Measurements from ENCODE around the gene ABHD17C. TPM values are rescaled to one million over a fixed set of nuclear protein-coding genes. Genes with fewer than 3 reads are reported as not detected.
"Not testable (repeated sequence)": the region's sequence is repeated elsewhere in the genome, so short reads cannot be mapped to it uniquely, and the experiment has no call there.

The ABHD17C gene
- polyA plus RNA-seq (11.8 to 27.8 TPM (median 23.3 TPM) in 3 replicates), polyA minus RNA-seq (24.4 to 26.1 TPM (median 25.7 TPM) in 3 replicates)
- polyA plus RNA-seq (2011; ENCODE audit: low read depth) = 10.0 TPM
- polyA plus RNA-seq (2011; cell fraction: cytosol; rRNA removed) = 14.5 and 22.5 TPM in 2 replicates
- polyA plus RNA-seq (2011; cell fraction: nucleus; rRNA removed) = 19.9 and 20.5 TPM in 2 replicates
- 14.6 and 35.5 TPM in 2 replicates for polyA plus RNA-seq (2012; ENCODE audit: low replicate concordance)
- polyA minus RNA-seq (2011; cell fraction: cytosol; rRNA and poly(A)+ RNA removed) = 18.4 TPM
- 12.3 and 17.6 TPM in 2 replicates for polyA minus RNA-seq (2011; cell fraction: nucleus; rRNA and poly(A)+ RNA removed)

DNA sequence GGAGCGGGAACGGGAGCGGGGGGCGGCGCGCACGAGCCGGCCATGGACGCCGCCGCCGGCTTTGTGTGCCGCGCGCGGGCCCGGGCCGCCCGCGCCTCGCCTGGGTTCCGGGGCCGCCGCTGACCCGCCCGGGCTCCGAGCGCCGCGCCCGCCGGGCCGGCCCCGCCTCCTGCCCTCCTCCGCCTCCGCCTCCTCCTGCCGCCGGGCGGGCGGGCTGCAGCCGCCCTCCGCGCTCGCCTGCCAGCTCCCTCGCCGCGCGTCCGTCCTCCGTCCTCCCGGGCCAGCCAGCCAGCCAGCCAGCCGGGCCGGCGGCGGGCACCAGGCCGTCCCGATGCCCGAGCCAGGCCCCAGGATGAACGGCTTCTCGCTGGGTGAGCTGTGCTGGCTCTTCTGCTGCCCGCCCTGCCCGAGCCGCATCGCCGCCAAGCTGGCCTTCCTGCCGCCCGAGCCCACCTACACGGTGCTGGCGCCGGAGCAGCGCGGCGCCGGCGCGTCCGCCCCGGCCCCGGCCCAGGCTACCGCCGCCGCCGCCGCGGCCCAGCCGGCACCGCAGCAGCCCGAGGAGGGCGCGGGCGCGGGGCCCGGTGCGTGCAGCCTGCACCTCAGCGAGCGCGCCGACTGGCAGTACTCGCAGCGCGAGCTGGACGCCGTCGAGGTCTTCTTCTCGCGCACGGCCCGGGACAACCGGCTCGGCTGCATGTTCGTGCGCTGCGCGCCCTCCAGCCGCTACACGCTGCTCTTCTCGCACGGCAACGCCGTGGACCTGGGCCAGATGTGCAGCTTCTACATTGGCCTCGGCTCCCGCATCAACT lies at the start of gene ABHD17C:
Gene ABHD17C, plus strand, starts transcription at position 212 of the 812 bp plus-strand sequence. Its CDS starts 120 bp downstream, at position 332.
- Histone ChIP-seq H3K9ac (ENCODE audit: control insufficient read depth, extremely low read depth, insufficient read depth, low read length) (peak within 1 kb of the TSS; percentile 84), H3K4me3 (ENCODE audit: control insufficient read depth in 2 of 3, extremely low read depth in 1 of 3, insufficient read depth in 2 of 3, low read depth in 1 of 3, low read length in 3 of 3) (peak within 1 kb of the TSS; percentile 84 to 89 (median 85)), H3K79me2 (ENCODE audit: control insufficient read depth, insufficient read depth, low read length) (peaks cover 46% of the 10 kb centered on the region), H3K27me3 (ENCODE audit: control insufficient read depth, extremely low read depth, insufficient read depth, low read length) (no peaks in the 10 kb centered on the region), H3K27ac (ENCODE audit: control insufficient read depth, insufficient read depth, low read length) (peak within 1 kb of the TSS; percentile 76), H4K20me1 (ENCODE audit: control insufficient read depth, extremely low read depth, insufficient read depth, low read length) (peaks cover 4% of the 10 kb centered on the region), H3K36me3 (ENCODE audit: control insufficient read depth in 2 of 2, extremely low read depth in 1 of 2, insufficient read depth in 2 of 2, low read length in 2 of 2) (peaks cover 0 to 12% of the 10 kb centered on the region in 2 experiments), H3K4me2 (ENCODE audit: control insufficient read depth, extremely low read depth, insufficient read depth, low read depth, low read length) (peak within 1 kb of the TSS; percentile 96), H3K9me1 (ENCODE audit: control insufficient read depth, extremely low read depth, insufficient read depth, low read length) (no peaks in the 10 kb centered on the region), H3K4me1 (ENCODE audit: control insufficient read depth, extremely low read depth, insufficient read depth, low read length) (peaks cover 31% of the 10 kb centered on the region), H3K9me3 (ENCODE audit: control insufficient read depth, low read depth, low read length) (no peaks in the 10 kb centered on the region), H2AFZ (ENCODE audit: control insufficient read depth, low read length) (peak within 1 kb of the TSS; percentile 79)
- TF ChIP-seq, protein P1, sequence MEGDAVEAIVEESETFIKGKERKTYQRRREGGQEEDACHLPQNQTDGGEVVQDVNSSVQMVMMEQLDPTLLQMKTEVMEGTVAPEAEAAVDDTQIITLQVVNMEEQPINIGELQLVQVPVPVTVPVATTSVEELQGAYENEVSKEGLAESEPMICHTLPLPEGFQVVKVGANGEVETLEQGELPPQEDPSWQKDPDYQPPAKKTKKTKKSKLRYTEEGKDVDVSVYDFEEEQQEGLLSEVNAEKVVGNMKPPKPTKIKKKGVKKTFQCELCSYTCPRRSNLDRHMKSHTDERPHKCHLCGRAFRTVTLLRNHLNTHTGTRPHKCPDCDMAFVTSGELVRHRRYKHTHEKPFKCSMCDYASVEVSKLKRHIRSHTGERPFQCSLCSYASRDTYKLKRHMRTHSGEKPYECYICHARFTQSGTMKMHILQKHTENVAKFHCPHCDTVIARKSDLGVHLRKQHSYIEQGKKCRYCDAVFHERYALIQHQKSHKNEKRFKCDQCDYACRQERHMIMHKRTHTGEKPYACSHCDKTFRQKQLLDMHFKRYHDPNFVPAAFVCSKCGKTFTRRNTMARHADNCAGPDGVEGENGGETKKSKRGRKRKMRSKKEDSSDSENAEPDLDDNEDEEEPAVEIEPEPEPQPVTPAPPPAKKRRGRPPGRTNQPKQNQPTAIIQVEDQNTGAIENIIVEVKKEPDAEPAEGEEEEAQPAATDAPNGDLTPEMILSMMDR (optimal IDR thresholded peaks at IDR 0.05 in 1 of 3, IDR thresholded peaks at IDR 0.05 in 1 of 3, conservative IDR thresholded peaks at IDR 0.05 in 1 of 3; ENCODE audit: extremely low read depth in 1 of 3, insufficient read depth in 2 of 3, low read length in 3 of 3) = no peak
- TF ChIP-seq EZH2 (IDR thresholded peaks at IDR 0.05; ENCODE audit: low read length) = no peak
- dilution Hi-C loops (cut with MboI; ENCODE audit: extremely low pct_ligation_motif_present, low sequenced_read_pairs) = loop anchor here (25.0 kb wide), 1 partner anchor 108 kb away; no protein-coding TSS in a partner anchor
- no peak for DNase-seq (ENCODE audit: low read depth, low spot score)
- FAIRE-seq = no peak

DNA sequence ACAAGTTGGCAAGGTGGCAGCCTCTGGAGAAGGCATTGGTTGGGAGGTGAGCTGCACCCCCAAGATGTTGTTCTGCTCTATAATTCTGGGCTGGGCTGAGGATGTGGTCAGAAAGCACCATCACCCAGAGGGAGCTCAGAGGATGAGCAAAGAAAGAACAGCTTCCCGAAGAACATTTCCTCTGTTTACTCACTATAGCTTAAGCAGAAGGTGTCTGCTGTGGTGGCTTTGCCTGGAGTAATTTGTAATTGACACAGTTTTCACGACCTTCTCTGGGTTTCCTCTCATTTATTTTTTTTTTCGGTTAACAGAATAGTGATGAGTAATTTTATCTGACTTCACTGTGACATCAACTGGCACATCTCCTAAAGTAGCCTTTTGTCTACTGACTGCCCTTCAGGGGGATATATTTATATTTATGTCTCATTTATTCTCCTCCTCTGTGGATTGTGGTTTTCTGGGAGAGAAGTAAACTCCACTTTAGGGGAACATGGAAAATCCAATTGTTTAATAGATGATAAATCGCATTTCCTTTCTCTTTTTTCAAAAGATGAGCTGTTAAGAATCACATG lies 49.5 kb upstream of the ABHD17C start:
- Histone ChIP-seq H3K79me2 (ENCODE audit: control insufficient read depth, insufficient read depth, low read length) (no peaks in the 10 kb centered on the region), H3K36me3 (ENCODE audit: control insufficient read depth in 2 of 2, extremely low read depth in 1 of 2, insufficient read depth in 2 of 2, low read length in 2 of 2) (no peaks in the 10 kb centered on the region), H3K27me3 (ENCODE audit: control insufficient read depth, extremely low read depth, insufficient read depth, low read length) (no peaks in the 10 kb centered on the region), H3K4me3 (ENCODE audit: control insufficient read depth in 2 of 3, extremely low read depth in 1 of 3, insufficient read depth in 2 of 3, low read depth in 1 of 3, low read length in 3 of 3) (no peak overlapping the region), H4K20me1 (ENCODE audit: control insufficient read depth, extremely low read depth, insufficient read depth, low read length) (no peaks in the 10 kb centered on the region), H2AFZ (ENCODE audit: control insufficient read depth, low read length) (no peak overlapping the region), H3K9me3 (ENCODE audit: control insufficient read depth, low read depth, low read length) (no peaks in the 10 kb centered on the region), H3K27ac (ENCODE audit: control insufficient read depth, insufficient read depth, low read length) (no peak overlapping the region), H3K9ac (ENCODE audit: control insufficient read depth, extremely low read depth, insufficient read depth, low read length) (no peak overlapping the region), H3K4me2 (ENCODE audit: control insufficient read depth, extremely low read depth, insufficient read depth, low read depth, low read length) (no peak overlapping the region), H3K4me1 (ENCODE audit: control insufficient read depth, extremely low read depth, insufficient read depth, low read length) (no peaks in the 10 kb centered on the region), H3K9me1 (ENCODE audit: control insufficient read depth, extremely low read depth, insufficient read depth, low read length) (no peaks in the 10 kb centered on the region)
- no peak for DNase-seq (ENCODE audit: low read depth, low spot score)
- TF ChIP-seq, protein P1 (optimal IDR thresholded peaks at IDR 0.05 in 1 of 3, IDR thresholded peaks at IDR 0.05 in 1 of 3, conservative IDR thresholded peaks at IDR 0.05 in 1 of 3; ENCODE audit: extremely low read depth in 1 of 3, insufficient read depth in 2 of 3, low read length in 3 of 3) = no peak
- no peak for TF ChIP-seq EZH2 (IDR thresholded peaks at IDR 0.05; ENCODE audit: low read length)
- no peak for FAIRE-seq
- dilution Hi-C loops (cut with MboI; ENCODE audit: extremely low pct_ligation_motif_present, low sequenced_read_pairs) = no loop called here

DNA sequence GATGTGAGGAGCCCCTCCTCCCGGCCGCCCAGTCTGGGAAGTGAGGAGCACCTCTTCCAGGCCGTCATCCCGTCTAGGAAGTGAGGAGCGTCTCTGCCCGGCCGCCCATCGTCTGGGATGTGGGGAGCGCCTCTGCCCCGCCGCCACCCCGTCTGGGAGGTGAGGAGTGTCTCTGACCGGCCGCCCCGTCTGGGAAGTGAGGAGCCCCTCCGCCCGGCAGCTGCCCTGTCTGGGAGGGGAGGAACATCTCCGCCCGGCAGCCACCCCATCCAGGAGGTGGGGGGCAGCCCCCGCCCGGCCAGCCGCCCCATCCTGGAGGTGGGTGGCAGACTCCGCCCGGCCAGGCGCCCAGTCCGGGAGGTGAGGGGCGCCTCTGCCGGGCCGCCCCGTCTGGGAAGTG lies 47.7 kb upstream of the ABHD17C start:
- H3K4me1 ChIP-seq (ENCODE audit: control insufficient read depth, extremely low read depth, insufficient read depth, low read length); DNase-seq (ENCODE audit: low read depth, low spot score); H3K9me3 ChIP-seq (ENCODE audit: control insufficient read depth, low read depth, low read length); dilution Hi-C loops (cut with MboI; ENCODE audit: extremely low pct_ligation_motif_present, low sequenced_read_pairs); H3K9ac ChIP-seq (ENCODE audit: control insufficient read depth, extremely low read depth, insufficient read depth, low read length); H3K36me3 ChIP-seq (ENCODE audit: control insufficient read depth in 2 of 2, extremely low read depth in 1 of 2, insufficient read depth in 2 of 2, low read length in 2 of 2); FAIRE-seq; H3K9me1 ChIP-seq (ENCODE audit: control insufficient read depth, extremely low read depth, insufficient read depth, low read length); H3K4me2 ChIP-seq (ENCODE audit: control insufficient read depth, extremely low read depth, insufficient read depth, low read depth, low read length); H4K20me1 ChIP-seq (ENCODE audit: control insufficient read depth, extremely low read depth, insufficient read depth, low read length); H3K79me2 ChIP-seq (ENCODE audit: control insufficient read depth, insufficient read depth, low read length); H3K27me3 ChIP-seq (ENCODE audit: control insufficient read depth, extremely low read depth, insufficient read depth, low read length); H3K27ac ChIP-seq (ENCODE audit: control insufficient read depth, insufficient read depth, low read length); H3K4me3 ChIP-seq (ENCODE audit: control insufficient read depth in 2 of 3, extremely low read depth in 1 of 3, insufficient read depth in 2 of 3, low read depth in 1 of 3, low read length in 3 of 3); H2AFZ ChIP-seq (ENCODE audit: control insufficient read depth, low read length): not testable (repeated sequence)

Measured in keratinocyte (primary cell).